GM23338 (cell line): ENCODE data around the gene CFAP251. TPM values are rescaled to one million over a fixed set of nuclear protein-coding genes. Genes with fewer than 3 reads are reported as not detected.
A peak's percentile ranks its signal among the peaks of the same experiment; 100 is the strongest.

Source experiments
- ATAC-seq: fragments of 200-7000 bp; cut with Tn5 transposase; 3 replicates; pipeline ENCODE4 v1.9.1; 2020
- DNase-seq: peaks from one replicate; pipeline ENCODE4 v3.0.0-alpha.2; 2015; ENCODE audit warnings: low spot score
- H2AFZ ChIP-seq: fragments of 200-600 bp; sonication (generic); 2 replicates; pipeline ENCODE4 v1.8.0; 2016; ENCODE audit warnings: antibody characterized with exemption, mild to moderate bottlenecking, moderate library complexity
- H3F3A ChIP-seq: fragments of 200-600 bp; sonication (generic); replicated peaks from 2 replicates; pipeline ENCODE4 v1.8.0; 2017; ENCODE audit warnings: antibody characterized with exemption, mixed run types, low read depth
- H3K27ac ChIP-seq: fragments of 200-600 bp; sonication (generic); 2 replicates; pipeline ENCODE4 v1.6.1; 2016; ENCODE audit warnings: low read depth
- H3K27me3 ChIP-seq: fragments of 200-600 bp; sonication (generic); 2 replicates; pipeline ENCODE4 v1.8.0; 2016; ENCODE audit warnings: mild to moderate bottlenecking, mixed run types, moderate library complexity; ENCODE audit not compliant: insufficient read depth
- H3K36me3 ChIP-seq: fragments of 200-600 bp; sonication (generic); 2 replicates; pipeline ENCODE4 v1.8.0; 2016; ENCODE audit warnings: mild to moderate bottlenecking; ENCODE audit not compliant: insufficient read depth
- H3K4me1 ChIP-seq: fragments of 200-600 bp; sonication (generic); 2 replicates; pipeline ENCODE4 v1.8.0; 2016; ENCODE audit warnings: mild to moderate bottlenecking, moderate library complexity; ENCODE audit not compliant: insufficient read depth
- H3K4me2 ChIP-seq: fragments of 200-600 bp; sonication (generic); 2 replicates; pipeline ENCODE4 v1.7.1; 2017; ENCODE audit warnings: mixed run types
- H3K4me3 ChIP-seq: fragments of 200-600 bp; sonication (generic); 2 replicates; pipeline ENCODE4 v1.6.1; 2016; ENCODE audit warnings: mixed run types
- H3K79me2 ChIP-seq: fragments of 200-600 bp; sonication (generic); replicated peaks from 2 replicates; pipeline ENCODE4 v1.8.0; 2017; ENCODE audit warnings: mild to moderate bottlenecking; ENCODE audit not compliant: insufficient read depth
- H3K9me2 ChIP-seq: fragments of 200-600 bp; sonication (generic); 2 replicates; pipeline ENCODE4 v1.8.0; 2017; ENCODE audit not compliant: insufficient read depth
- H4K20me1 ChIP-seq: fragments of 200-600 bp; sonication (generic); replicated peaks from 2 replicates; pipeline ENCODE4 v1.8.0; 2017; ENCODE audit warnings: mild to moderate bottlenecking; ENCODE audit not compliant: insufficient read depth
- H3K27ac Mint-ChIP-seq: 2 replicates; pipeline ENCODE4 v1.8.0; 2020; ENCODE audit warnings: inconsistent platforms, mild to moderate bottlenecking, moderate library complexity, mixed read lengths
- H3K27me3 Mint-ChIP-seq: 3 replicates; pipeline ENCODE4 v1.8.0; 2022; ENCODE audit warnings: low read depth, mild to moderate bottlenecking, moderate library complexity, mixed read lengths, inconsistent platforms; ENCODE audit not compliant: insufficient read depth, poor library complexity
- H3K36me3 Mint-ChIP-seq: 3 replicates; pipeline ENCODE4 v1.8.0; 2021; ENCODE audit warnings: low read depth, mild to moderate bottlenecking, inconsistent platforms, moderate library complexity, mixed read lengths
- H3K4me1 Mint-ChIP-seq: 3 replicates; pipeline ENCODE4 v1.8.0; 2020; ENCODE audit warnings: mild to moderate bottlenecking, inconsistent platforms, mixed read lengths
- H3K4me3 Mint-ChIP-seq: 3 replicates; pipeline ENCODE4 v1.8.0; 2021; ENCODE audit warnings: moderate library complexity, mild to moderate bottlenecking, inconsistent platforms, mixed read lengths
- H3K9me3 Mint-ChIP-seq: 3 replicates; pipeline ENCODE4 v1.8.0; 2020; ENCODE audit warnings: moderate library complexity, mild to moderate bottlenecking, inconsistent platforms, mixed read lengths
- CREB1 ChIP-seq: fragments of 250-450 bp; sonication (Bioruptor Pico); IDR thresholded peaks from 2 replicates; pipeline ENCODE4 v1.5.0; 2020; ENCODE audit warnings: low read depth, mild to moderate bottlenecking, moderate library complexity
- EZH2 ChIP-seq: fragments of 200-600 bp; sonication (generic); IDR thresholded peaks from one replicate; pipeline ENCODE4 v1.8.0; 2017; ENCODE audit warnings: antibody characterized with exemption, mild to moderate bottlenecking, low read depth; ENCODE audit not compliant: unreplicated experiment
- EZH2phosphoT487 ChIP-seq: fragments of 200-600 bp; sonication (generic); IDR thresholded peaks from one replicate; pipeline ENCODE4 v1.8.1; 2018; ENCODE audit warnings: antibody characterized with exemption; ENCODE audit not compliant: unreplicated experiment
- JUNB ChIP-seq: IDR thresholded peaks from one replicate; pipeline ENCODE4 v1.6.1; 2016; ENCODE audit warnings: antibody characterized with exemption; ENCODE audit not compliant: unreplicated experiment
- NANOG ChIP-seq: IDR thresholded peaks from 2 replicates; pipeline ENCODE4 v1.6.1; 2016; ENCODE audit warnings: antibody characterized with exemption, borderline replicate concordance
- POLR2AphosphoS5 ChIP-seq: IDR thresholded peaks from 2 replicates; pipeline ENCODE4 v1.6.1; 2016; ENCODE audit warnings: antibody characterized with exemption, low read depth
- STAT1 ChIP-seq: IDR thresholded peaks from one replicate; pipeline ENCODE4 v1.6.1; 2016; ENCODE audit warnings: antibody characterized with exemption; ENCODE audit not compliant: unreplicated experiment
- ZNF114 ChIP-seq: fragments of 250-450 bp; sonication (Bioruptor Pico); IDR thresholded peaks from 2 replicates; pipeline ENCODE4 v1.5.0; 2020; ENCODE audit warnings: mild to moderate bottlenecking, moderate library complexity
- ZNF331 ChIP-seq: fragments of 250-450 bp; sonication (Bioruptor Pico); IDR thresholded peaks from 2 replicates; pipeline ENCODE4 v1.5.0; 2020; ENCODE audit warnings: low read depth, mild to moderate bottlenecking, moderate library complexity
- polyA plus RNA-seq: library from polyadenylated mRNA; unstranded; fragments of >200 nt; fragmentation: Nextera tagmentation; extraction: Ambion mirVana; gene quantifications from 2 replicates; pipeline ENCODE4 v1.2.1, GENCODE V29; 2016
- total RNA-seq: library from RNA; depleted of rRNA; stranded (reverse); fragments of >200 nt; shearing (Covaris generic); gene quantifications from 2 replicates; pipeline ENCODE4 v1.2.3, GENCODE V29; 2014
- TF ChIP-seq, protein P1 (sequence below): fragments of 250-450 bp; sonication (Bioruptor Pico); IDR thresholded peaks from 2 replicates; pipeline ENCODE4 v1.5.0; 2020; ENCODE audit warnings: mild to moderate bottlenecking, moderate library complexity
- TF ChIP-seq, protein P2 (sequence below): IDR thresholded peaks from one replicate; pipeline ENCODE4 v1.6.1; 2018; ENCODE audit warnings: antibody characterized with exemption; ENCODE audit not compliant: unreplicated experiment

The CFAP251 gene
- total and polyA plus RNA-seq, 2 experiments from 2014 or later: 1.4 to 2.5 TPM

GRCh38 chr12:121975021-121975420 lies 56.6 kb downstream of the CFAP251 start:
- Mint-ChIP-seq H3K27ac (no peak overlapping the region), H3K4me3 (no peak overlapping the region), H3K36me3 (peaks cover 4% of the 10 kb centered on the region; the same call in 2 of the 3 replicates), H3K27me3 (peaks cover 3% of the 10 kb centered on the region), H3K4me1 (0 out of 3 replicates have a peak, but pooled peaks cover 2% of the 10 kb centered on the region), H3K9me3 (peaks cover 23% of the 10 kb centered on the region)
- H3F3A ChIP-seq: no peaks in the 10 kb centered on the region
- no peaks in the 10 kb centered on the region for H3K27me3 ChIP-seq
- no peak overlapping the region for H3K4me2 ChIP-seq
- DNase-seq (no peak), ATAC-seq (no peak)
- no peak for TF ChIP-seq JUNB
- TF ChIP-seq EZH2: no peak
- TF ChIP-seq EZH2phosphoT487: no peak
- TF ChIP-seq, protein P1, sequence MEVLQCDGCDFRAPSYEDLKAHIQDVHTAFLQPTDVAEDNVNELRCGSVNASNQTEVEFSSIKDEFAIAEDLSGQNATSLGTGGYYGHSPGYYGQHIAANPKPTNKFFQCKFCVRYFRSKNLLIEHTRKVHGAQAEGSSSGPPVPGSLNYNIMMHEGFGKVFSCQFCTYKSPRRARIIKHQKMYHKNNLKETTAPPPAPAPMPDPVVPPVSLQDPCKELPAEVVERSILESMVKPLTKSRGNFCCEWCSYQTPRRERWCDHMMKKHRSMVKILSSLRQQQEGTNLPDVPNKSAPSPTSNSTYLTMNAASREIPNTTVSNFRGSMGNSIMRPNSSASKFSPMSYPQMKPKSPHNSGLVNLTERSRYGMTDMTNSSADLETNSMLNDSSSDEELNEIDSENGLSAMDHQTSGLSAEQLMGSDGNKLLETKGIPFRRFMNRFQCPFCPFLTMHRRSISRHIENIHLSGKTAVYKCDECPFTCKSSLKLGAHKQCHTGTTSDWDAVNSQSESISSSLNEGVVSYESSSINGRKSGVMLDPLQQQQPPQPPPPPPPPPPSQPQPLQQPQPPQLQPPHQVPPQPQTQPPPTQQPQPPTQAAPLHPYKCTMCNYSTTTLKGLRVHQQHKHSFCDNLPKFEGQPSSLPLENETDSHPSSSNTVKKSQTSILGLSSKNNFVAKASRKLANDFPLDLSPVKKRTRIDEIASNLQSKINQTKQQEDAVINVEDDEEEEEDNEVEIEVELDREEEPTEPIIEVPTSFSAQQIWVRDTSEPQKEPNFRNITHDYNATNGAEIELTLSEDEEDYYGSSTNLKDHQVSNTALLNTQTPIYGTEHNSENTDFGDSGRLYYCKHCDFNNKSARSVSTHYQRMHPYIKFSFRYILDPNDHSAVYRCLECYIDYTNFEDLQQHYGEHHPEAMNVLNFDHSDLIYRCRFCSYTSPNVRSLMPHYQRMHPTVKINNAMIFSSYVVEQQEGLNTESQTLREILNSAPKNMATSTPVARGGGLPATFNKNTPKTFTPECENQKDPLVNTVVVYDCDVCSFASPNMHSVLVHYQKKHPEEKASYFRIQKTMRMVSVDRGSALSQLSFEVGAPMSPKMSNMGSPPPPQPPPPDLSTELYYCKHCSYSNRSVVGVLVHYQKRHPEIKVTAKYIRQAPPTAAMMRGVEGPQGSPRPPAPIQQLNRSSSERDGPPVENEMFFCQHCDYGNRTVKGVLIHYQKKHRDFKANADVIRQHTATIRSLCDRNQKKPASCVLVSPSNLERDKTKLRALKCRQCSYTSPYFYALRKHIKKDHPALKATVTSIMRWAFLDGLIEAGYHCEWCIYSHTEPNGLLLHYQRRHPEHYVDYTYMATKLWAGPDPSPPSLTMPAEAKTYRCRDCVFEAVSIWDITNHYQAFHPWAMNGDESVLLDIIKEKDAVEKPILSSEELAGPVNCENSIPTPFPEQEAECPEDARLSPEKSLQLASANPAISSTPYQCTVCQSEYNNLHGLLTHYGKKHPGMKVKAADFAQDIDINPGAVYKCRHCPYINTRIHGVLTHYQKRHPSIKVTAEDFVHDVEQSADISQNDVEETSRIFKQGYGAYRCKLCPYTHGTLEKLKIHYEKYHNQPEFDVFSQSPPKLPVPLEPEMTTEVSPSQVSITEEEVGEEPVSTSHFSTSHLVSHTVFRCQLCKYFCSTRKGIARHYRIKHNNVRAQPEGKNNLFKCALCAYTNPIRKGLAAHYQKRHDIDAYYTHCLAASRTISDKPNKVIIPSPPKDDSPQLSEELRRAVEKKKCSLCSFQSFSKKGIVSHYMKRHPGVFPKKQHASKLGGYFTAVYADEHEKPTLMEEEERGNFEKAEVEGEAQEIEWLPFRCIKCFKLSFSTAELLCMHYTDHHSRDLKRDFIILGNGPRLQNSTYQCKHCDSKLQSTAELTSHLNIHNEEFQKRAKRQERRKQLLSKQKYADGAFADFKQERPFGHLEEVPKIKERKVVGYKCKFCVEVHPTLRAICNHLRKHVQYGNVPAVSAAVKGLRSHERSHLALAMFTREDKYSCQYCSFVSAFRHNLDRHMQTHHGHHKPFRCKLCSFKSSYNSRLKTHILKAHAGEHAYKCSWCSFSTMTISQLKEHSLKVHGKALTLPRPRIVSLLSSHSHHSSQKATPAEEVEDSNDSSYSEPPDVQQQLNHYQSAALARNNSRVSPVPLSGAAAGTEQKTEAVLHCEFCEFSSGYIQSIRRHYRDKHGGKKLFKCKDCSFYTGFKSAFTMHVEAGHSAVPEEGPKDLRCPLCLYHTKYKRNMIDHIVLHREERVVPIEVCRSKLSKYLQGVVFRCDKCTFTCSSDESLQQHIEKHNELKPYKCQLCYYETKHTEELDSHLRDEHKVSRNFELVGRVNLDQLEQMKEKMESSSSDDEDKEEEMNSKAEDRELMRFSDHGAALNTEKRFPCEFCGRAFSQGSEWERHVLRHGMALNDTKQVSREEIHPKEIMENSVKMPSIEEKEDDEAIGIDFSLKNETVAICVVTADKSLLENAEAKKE: no peak
- no peak for TF ChIP-seq STAT1
- TF ChIP-seq POLR2AphosphoS5: no peak
- no peak for TF ChIP-seq ZNF331 (CRISPR knock-in tag)
- TF ChIP-seq ZNF114 (CRISPR knock-in tag): no peak
- TF ChIP-seq CREB1 (CRISPR knock-in tag): no peak
- TF ChIP-seq, protein P2, sequence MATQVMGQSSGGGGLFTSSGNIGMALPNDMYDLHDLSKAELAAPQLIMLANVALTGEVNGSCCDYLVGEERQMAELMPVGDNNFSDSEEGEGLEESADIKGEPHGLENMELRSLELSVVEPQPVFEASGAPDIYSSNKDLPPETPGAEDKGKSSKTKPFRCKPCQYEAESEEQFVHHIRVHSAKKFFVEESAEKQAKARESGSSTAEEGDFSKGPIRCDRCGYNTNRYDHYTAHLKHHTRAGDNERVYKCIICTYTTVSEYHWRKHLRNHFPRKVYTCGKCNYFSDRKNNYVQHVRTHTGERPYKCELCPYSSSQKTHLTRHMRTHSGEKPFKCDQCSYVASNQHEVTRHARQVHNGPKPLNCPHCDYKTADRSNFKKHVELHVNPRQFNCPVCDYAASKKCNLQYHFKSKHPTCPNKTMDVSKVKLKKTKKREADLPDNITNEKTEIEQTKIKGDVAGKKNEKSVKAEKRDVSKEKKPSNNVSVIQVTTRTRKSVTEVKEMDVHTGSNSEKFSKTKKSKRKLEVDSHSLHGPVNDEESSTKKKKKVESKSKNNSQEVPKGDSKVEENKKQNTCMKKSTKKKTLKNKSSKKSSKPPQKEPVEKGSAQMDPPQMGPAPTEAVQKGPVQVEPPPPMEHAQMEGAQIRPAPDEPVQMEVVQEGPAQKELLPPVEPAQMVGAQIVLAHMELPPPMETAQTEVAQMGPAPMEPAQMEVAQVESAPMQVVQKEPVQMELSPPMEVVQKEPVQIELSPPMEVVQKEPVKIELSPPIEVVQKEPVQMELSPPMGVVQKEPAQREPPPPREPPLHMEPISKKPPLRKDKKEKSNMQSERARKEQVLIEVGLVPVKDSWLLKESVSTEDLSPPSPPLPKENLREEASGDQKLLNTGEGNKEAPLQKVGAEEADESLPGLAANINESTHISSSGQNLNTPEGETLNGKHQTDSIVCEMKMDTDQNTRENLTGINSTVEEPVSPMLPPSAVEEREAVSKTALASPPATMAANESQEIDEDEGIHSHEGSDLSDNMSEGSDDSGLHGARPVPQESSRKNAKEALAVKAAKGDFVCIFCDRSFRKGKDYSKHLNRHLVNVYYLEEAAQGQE: no peak
- TF ChIP-seq NANOG: no peak
- no peaks in the 10 kb centered on the region for H3K36me3 ChIP-seq
- H3K4me3 ChIP-seq: no peak overlapping the region
- H3K27ac ChIP-seq: no peak overlapping the region
- peak overlapping the region; percentile 63; the same call in 1 of the 2 replicates for H2AFZ ChIP-seq
- H4K20me1 ChIP-seq: no peaks in the 10 kb centered on the region
- H3K4me1 ChIP-seq: no peaks in the 10 kb centered on the region
- H3K9me2 ChIP-seq: no peaks in the 10 kb centered on the region
- no peaks in the 10 kb centered on the region for H3K79me2 ChIP-seq
